Stimulated activated CD8-positive, alpha-beta memory T cell treated with anti-CD3 and anti-CD28 coated beads, Interleukin-7, amount 100 ng/mL, for 24 hours (primary cell): ENCODE results near the gene ADH7.
"Not testable (repeated sequence)": the region's sequence is repeated elsewhere in the genome, so short reads cannot be mapped to it uniquely, and the experiment has no call there.

Experiments
- DNase-seq: peaks from one replicate; pipeline ENCODE4 v3.0.0-alpha.2; 2020; ENCODE audit warnings: low read depth

ADH7 gene

DNA sequence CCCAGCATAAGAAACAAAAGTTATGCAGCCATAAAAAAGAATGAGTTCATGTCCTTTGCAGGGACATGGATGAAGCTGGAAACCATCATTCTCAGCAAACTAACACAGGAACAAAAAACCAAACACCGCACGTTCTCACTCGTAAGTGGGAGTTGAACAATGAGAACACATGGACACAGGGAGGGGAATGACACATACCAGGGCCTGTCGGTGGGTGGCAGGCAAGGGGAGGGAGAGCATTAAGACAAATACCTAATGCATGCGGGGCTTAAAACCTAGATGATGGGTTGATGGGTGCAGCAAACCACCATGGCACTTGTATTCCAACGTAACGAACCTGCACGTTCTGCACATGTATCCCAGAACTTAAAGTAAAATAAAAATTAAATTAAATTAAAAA, 19.4 kb downstream of the ADH7 start:
- DNase-seq, result not testable (repeated sequence)

DNA sequence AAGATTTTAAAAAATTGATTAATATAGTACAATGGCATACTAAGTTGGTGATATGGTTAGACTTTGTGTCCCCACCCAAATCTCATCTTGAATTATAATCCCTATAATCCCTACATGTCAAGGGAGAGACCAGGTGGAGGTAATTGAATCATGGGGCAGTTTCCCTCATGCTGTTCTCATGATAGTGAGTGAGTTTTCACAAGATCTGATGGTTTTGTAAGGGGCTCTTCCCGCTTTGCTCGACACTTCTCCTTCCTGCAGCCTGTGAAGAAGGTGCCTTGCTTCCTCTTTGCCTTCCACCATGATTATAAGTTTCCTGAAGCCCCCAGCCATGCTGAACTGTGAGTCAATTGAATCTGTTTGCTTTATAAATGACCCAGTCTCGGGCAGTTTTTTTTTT, 20.2 kb downstream of the ADH7 start:
- DNase-seq, result not testable (repeated sequence)

DNA sequence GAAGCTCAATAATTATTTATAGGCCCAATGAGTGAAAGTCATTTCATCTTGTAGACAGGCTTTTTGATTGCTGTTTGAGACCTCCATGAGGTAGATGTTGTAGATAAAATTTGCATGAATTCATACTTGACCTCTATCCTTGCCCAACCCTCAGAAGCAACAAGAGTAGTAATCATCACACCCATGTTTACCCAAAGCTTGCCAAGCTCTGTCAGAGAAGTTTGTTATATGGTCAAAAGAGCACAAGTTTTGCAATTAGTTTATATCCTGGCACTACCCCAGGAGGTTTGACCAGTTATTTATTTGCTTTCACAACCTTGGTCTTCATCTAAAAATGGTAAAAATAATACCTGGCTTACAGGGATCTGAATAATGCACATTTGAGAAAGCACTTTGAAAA, 20.7 kb downstream of the ADH7 start:
- DNase-seq, result no peak

DNA sequence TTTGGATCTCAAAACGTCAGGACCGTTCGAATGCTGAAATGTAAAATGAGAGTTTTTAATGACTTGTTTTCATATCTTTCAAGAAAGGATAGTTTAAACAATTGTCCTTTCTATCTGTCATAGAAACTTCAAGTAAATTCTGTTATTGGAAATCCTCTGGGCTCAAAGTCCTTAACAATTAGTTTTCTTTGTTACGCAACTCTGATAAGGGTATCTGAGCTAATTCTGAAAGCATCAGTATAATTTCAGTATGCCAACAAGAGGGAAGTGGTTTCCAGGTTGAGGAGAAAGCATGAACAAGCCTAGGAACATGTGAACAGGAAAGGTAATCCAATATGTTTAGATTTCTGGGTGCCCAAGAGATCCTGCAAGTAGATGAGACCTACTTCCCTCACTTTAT, 22.0 kb downstream of the ADH7 start:
- no peak for DNase-seq

DNA sequence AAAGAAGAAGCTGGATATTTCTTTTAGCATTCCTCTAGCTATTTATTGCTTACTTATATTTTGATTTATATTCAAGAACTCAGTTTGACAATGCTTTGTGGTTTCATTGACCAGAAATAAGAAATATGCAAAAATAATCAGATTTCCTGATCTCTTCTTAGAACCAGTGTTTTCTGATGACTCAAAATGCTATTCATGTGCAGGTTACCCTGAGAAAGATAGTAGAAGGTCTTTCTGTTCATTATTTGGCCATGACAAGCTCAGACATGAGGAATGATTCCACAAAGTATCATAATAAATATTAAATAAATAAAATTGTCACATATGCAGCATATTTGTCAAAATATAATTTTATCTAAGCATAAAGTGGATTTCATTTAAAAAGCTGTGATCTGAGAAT, 24.1 kb downstream of the ADH7 start:
- no peak for DNase-seq

DNA sequence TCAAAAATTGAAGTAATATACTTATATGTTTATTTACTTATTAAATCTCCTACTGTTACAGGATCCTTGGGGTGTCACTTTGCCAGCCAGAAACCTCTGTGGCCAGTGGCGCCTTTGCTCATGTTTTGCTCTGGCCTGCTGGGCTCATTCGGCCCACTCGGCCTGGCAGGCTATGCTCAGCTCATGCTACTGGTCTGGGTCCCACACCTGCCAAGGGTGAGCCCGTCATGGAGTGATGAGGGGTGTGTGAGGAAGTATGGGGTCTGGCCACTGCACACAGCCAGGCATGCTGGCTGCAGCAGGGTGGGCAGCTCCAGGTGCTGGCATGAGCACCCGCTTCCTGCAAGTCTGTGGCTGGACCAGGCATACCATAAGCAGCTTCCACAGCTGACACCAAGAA, 25.1 kb downstream of the ADH7 start:
- no peak for DNase-seq

DNA sequence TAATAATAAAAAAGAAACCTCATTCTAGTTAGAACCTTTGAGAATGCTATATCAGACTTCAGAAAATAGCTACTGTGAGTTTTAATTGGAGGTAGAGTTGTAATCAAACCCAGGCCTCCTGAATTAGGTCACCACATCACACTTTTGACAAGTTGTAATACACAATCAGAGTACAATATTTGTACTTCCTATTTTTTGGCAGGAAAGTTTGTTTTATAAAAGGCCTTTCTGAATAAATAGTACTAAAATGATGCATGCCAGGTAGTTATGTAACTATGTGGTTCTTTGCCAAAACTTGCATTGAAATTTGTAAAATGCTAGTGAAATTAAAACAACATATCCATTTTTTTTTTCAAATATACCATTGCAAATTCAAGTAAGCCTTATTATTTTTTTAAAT, 26.8 kb downstream of the ADH7 start:
- DNase-seq, result no peak

DNA sequence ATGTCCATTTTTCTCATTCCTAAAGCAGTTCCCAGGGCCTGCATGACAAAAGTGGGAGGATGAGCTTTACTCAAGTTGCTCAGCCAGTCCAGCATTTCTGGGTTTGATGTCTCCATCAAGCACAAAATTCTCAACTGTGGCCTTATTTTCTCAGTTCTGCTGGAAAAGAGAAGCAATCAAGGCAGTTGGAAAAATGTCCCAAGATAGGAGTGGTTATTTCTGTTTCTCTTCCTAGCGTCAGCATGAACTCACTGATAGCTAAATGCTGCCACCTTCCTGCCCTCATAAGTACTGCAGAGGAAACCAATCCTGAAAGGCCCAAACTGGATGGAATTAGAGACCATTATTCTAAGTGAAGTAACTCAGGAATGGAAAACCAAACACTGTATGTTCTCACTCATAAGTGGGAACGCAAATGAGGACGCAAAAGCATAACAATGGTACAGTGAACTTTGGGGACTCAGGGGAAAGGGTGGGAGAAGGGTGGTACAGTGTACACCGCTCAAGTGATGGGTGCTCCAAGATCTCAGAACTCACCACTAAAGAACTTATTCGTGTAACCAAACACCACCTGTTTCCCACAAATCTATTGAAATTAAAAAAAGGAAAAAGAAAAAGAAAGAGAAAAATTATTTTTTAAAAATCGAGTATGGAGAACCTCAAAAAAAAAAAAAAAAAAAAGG, 29.6 kb downstream of the ADH7 start:
- DNase-seq, result peak; percentile 46

DNA sequence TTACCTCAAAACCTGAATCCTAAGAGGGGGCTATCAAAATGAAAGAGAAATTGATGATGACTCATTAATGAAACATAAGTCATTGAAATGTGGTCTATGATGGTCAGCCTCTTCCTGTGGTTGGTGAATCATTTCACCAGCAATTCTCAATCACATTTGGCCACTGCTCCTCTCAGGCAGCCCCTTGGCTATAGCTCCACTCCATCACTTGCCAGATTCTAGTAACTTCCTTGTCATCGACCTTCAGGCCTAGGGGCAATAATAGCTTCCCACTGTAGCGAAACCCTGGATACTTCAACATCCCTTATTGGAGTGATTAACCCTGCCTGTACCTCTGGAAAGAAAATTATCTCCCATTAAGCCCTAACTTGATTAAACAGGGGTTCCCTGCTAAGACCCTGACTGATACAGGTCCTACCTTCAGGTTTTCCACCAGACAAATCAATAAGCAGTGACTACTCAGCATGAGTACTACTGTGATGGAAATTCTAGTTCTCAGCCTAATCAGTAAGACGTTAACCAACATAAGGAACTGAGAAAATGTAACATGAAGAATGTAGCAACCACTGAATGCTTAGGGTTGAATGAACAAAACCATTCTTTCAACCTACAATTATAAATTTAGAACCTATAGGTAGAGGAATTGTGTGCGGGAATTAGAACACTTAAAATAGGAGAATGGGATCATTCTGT, 30.4 kb downstream of the ADH7 start:
- DNase-seq, result no peak

DNA sequence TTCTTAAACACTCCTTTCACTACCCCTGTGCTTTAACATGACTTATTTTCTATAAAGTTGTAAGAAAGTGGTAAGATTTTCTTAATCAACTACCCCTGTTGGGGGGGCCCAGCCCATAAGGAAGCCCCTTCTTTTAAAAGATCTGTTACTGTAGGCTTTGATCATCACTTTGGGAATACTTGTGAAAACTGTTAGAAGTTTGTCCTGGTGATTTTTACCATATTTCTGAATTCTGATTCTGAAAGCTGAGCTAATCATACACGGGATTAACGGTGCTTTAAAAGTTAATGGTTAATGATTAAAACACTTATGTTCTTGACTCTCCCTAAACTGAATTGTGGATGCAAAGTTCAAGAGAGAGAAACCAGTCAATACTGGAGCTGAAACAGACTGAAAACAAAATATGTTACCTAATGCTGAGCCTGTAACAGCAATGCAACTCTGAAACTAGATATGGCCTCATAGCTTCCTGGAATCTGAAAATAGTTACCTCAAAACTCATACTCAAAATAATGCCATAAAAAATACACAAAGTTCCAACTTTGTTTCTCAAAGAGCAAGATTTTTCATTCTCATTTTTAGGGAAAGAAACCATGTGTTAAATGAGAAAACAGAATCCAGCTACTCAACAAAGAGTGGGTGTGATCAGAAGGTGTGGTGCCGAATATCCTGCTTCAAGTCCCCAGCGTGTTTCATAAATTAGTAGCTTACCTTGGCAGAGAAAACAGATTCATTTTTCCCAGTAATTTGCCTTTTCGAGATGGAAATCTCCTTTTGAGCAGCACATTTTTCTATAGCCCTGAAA, 31.6 kb downstream of the ADH7 start:
- no peak for DNase-seq

DNA sequence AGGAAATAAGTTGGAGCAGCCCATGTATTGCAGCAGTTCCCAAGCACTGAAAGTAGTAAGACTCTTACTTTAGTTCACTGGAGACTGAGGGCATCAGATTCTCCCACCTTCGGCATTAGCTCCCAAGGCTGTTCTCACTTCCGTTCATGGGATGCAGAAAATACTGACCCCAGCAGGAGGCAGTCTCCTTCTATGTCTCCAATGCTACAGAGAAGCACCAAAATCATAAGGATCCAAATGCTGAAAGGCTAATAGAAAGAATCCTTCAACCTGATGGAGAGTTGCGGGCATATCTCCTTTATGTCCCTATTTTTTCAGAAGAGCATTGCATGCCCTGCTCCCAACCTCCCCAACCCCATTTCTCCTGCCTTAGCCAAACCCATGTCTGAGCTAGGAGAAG, 32.4 kb downstream of the ADH7 start:
- no peak for DNase-seq

DNA sequence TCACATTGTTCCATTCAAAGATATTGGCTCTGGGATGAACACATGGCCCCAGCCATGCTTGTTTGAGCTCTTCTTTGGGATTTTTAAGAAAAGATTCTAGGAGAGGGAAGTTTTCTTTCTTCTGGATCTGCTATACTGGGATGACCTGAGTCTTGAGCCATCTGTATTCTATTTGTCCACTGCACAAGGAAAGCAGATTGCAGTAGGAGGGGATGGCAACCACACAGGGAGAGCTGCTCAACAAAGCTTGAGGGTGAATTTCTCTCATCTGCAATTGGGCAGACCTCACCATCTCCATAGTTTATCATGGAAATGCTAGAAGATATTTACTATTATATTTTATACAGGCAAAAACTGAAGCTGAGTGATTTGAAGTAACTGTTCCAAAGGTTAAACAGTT, 34.3 kb downstream of the ADH7 start:
- no peak for DNase-seq

DNA sequence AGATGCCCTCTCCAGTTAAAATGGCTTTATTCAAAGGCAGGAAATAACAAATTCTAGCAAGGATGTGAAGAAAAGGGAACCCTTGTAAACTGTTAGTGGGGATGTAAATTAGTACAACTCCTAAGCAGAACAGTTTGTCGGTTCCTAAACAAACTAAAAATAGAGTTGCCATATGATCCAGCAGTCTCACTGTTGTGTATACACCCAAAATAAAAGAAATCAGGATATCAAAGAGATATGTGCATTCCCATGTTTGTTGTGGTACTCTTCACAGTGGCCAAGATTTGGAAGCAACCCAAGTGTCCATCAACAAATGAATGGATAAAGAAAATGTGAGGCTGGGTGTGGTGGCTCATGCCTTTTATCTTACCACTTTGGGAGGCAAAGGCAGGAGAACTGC, 36.1 kb downstream of the ADH7 start:
- no peak for DNase-seq

DNA sequence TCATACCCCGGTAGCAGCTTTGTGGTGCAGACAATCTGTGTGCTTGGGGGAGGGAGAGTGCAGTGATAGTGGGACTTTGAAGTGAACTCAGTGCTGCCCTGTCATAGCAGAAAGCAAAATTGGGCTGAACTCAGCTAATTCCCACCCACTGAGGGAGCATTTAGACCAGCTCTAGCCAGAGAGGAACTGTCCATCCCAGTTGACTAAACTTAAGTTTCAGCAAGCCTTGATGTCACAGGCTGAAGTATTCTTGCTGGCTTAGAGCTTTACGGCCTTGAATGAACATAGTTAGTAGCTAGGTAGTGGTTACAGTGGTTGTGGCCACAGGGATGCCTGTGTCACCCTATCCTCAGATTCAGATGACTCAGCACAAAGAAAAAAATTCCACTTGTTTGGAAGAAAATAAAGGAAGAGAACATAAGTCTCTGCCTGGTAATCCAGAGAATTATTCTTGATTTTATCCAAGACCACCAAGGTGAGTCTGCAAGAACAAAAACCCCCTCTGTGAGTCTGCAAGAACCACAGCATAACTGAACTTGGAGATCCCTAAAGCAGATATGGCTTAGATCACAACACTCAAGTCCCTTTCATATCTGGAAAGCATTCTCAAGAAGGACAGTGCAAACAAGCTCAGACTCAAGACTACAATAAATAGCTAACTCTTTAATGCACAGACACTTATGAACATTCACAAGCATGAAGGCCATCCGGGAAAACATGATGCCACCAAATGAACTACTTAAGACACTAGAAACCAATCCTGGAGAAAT, 39.4 kb downstream of the ADH7 start:
- no peak for DNase-seq

DNA sequence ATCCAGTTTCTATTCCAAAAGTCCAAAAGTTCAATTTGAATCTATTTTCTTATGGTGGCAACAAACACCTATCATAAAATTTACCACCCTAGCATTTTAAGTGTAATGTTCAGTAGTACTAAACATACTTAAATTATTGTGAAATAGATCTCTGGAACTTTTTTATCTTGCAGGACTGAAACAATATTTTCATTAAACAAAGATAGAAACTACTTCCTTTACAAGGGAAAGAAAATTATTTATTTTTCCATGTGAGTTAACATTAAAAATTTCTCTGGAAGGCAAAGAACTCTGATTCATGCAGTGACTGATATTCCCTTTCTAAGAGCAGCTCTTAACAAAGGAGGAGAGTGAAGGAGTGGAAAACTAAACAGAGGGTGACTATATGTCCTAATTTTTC, 40.2 kb downstream of the ADH7 start:
- no peak for DNase-seq

DNA sequence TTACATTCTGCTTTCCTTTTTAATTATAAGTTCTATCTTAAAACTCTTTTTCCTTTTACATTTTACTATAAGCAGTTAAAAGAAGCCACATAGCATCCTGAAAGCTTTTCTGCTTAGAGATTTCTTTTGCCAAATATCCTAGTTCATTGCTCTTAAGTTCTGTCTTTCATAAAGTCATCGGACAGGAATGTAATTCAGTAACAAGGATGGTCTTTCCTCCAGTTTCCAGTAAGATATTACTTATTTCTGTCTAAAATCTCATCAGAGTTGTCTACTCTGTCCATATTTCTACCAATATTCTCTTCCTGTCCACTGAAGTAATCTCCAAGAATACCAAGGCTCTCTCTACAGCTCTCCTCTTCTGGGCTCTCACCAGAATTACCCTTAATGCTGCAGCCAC, 45.1 kb downstream of the ADH7 start:
- DNase-seq, result no peak

DNA sequence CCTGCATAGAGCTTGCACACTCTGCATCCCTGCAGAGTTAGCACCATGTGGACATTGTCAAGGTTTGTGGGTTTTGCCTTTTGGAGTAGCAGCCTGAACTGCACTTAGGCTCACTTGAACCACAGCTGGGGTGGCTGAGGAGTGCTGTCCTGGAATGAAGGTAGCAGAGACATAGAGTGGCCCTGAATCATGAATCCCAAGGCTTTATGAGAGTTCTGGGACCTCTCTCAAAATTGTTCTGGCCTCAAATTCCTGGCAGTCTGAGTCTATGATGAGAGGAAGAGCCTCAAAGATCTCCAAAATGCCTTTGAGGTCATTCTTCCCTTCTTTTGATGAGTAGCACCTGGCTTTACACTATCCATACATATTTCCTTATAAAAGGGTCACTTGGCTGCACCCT, 45.5 kb downstream of the ADH7 start:
- DNase-seq, result no peak

DNA sequence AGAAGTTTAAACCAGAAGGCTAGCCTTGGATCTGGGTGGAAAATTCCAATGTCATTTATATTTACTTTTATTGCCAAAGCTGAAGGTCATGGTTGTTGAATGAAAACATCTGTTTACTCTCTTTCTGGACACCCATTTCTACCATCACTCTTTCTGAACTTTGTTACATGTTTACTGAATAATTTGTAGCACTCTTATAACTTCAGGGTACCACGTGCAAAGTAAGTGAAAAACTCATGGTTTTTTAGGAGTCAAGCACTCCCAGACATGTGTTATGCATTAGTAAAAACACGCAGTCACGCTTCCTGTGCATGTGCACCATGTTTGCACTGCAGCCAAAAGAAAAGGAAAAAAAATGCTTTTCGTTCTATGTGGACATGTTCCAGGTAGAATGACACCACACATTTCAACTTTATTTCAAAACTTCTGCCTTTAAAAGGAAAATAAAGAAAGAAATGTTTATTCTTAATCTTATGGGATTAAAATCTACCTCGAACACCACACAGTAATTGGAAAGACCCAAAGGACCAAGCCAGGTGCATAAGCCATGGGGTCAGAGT, 51.2 kb downstream of the ADH7 start:
- DNase-seq, result no peak

DNA sequence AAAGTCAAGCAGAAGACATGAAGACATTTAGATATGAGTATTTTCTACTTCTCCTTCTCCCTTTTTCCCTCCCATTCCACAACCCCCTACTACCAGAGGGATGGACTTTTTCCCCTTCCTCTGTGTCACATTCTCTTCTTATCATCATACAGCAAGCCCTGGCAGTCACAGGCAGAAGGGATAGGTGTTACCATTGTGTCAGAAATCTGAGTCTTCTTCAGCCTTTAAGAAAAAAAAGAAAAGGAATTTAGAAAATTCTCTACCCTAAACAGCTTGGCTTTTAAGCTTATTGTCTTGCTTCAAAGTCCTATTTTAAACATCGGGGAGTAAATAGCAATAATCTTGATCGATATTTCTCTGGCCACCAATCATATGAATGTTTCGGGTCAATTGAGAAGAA, 51.7 kb downstream of the ADH7 start:
- DNase-seq, result no peak

DNA sequence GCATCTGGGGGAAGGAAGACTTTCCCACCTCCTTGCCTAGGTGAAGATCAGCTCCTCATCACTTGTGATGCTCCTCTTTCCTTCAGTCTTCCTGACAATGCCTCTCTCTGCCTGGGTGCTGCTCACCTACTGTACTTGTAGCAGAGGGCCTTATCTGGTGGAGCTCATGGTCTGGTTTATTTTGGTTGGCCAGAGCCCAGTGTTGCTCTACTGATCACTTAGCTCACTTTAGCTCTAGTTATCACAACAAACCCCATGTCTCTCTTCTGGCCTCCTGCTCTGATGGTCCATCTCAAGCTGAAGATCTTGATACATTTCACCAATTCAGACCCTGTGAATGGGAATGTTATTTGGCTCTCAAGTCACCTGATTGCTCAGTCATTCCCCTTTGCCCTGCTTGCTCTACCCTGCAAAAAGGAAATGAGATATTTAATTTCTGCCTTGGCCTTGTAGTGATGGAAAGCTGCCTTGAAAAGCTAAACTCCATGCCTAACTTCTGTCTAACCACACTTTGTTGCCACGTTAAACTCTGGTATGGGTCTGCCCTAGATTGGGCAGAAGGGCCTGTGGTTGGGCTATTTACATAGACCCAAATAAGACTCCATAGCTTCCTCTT, 52.3 kb downstream of the ADH7 start:
- no peak for DNase-seq

DNA sequence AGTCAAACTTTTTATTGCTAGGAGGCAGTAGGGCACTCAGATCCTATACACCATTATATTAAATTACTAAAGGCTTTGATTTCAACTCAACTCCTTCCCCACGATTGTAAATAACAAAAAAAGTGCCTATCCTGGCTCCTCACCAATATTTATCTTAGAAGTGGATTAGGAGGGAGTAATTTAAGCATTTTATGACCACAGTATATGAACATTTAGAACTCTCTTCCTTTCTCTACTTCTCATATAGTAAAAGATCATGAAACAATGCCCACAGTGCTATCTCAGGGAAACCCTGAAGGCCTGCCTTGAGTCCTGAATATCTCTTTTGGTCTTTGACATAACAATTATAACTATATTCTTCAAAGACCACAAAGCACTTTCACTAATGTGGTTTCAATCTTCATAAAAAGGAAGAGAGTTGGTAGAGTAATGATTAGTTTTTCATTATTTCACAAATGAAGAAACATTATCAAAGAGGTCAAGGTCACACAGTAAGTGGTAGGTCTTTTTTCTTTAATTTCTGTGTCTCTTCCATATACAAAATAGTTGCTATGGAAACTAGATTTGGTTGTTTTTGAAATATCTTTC, 53.5 kb downstream of the ADH7 start:
- no peak for DNase-seq
